Loucy (cell line): Measurements from ENCODE around the gene CABCOCO1.
"Not testable (repeated sequence)": the region's sequence is repeated elsewhere in the genome, so short reads cannot be mapped to it uniquely, and the experiment has no call there.

Experiments used
- H2AFZ ChIP-seq: fragments of 200-600 bp; sonication (generic); 2 replicates; pipeline ENCODE4 v1.6.0; 2016; ENCODE audit warnings: antibody characterized with exemption, mild to moderate bottlenecking, low read length, moderate library complexity
- H3F3A ChIP-seq: fragments of 200-600 bp; 2 replicates; pipeline ENCODE4 v1.6.0; 2016; ENCODE audit warnings: antibody characterized with exemption, low read depth, mild to moderate bottlenecking
- H3K27me3 ChIP-seq: fragments of 200-600 bp; sonication (generic); 2 replicates; pipeline ENCODE4 v1.6.1; 2014; ENCODE audit warnings: low read length, mild to moderate bottlenecking; ENCODE audit not compliant: insufficient read depth, poor library complexity, severe bottlenecking
- H3K36me3 ChIP-seq: fragments of 200-600 bp; sonication (generic); 2 replicates; pipeline ENCODE4 v1.6.1; 2016; ENCODE audit warnings: low read length; ENCODE audit not compliant: insufficient read depth
- H3K4me1 ChIP-seq: fragments of 200-600 bp; sonication (generic); 2 replicates; pipeline ENCODE4 v1.5.1; 2014; ENCODE audit warnings: low read length, mild to moderate bottlenecking; ENCODE audit not compliant: insufficient read depth, poor library complexity, severe bottlenecking
- H3K4me2 ChIP-seq: fragments of 200-600 bp; sonication (generic); 2 replicates; pipeline ENCODE4 v1.6.0; 2014; ENCODE audit warnings: antibody characterized with exemption, low read length, low read depth, mild to moderate bottlenecking; ENCODE audit not compliant: poor library complexity, severe bottlenecking
- H3K4me3 ChIP-seq: fragments of 200-600 bp; sonication (generic); 2 replicates; pipeline ENCODE4 v1.5.1; 2014; ENCODE audit warnings: low read length, mild to moderate bottlenecking, mixed read lengths; ENCODE audit not compliant: poor library complexity, severe bottlenecking
- H3K79me2 ChIP-seq: fragments of 200-600 bp; sonication (generic); 2 replicates; pipeline ENCODE4 v1.6.1; 2014; ENCODE audit warnings: low read length; ENCODE audit not compliant: insufficient read depth
- H3K9ac ChIP-seq: fragments of 200-600 bp; sonication (generic); 2 replicates; pipeline ENCODE4 v1.6.0; 2014; ENCODE audit warnings: mild to moderate bottlenecking, low read depth, low read length, moderate library complexity; ENCODE audit not compliant: poor library complexity, severe bottlenecking
- H3K9me2 ChIP-seq: fragments of 200-600 bp; sonication (generic); replicated peaks from 2 replicates; pipeline ENCODE4 v1.6.1; 2016; ENCODE audit warnings: low read depth, low read length, mixed read lengths
- H3K9me3 ChIP-seq: fragments of 200-600 bp; sonication (generic); 2 replicates; pipeline ENCODE4 v1.6.1; 2014; ENCODE audit warnings: mild to moderate bottlenecking, antibody characterized with exemption, low read length, low read depth; ENCODE audit not compliant: insufficient read depth
- H4K20me1 ChIP-seq: fragments of 200-600 bp; sonication (generic); 2 replicates; pipeline ENCODE4 v1.6.0; 2014; ENCODE audit warnings: antibody characterized with exemption, low read length, mild to moderate bottlenecking; ENCODE audit not compliant: insufficient read depth, poor library complexity, severe bottlenecking
- EZH2phosphoT487 ChIP-seq: fragments of 200-600 bp; IDR thresholded peaks from 2 replicates; pipeline ENCODE4 v1.6.1; 2018; ENCODE audit warnings: antibody characterized with exemption, mild to moderate bottlenecking, moderate library complexity, borderline replicate concordance
- TF ChIP-seq, protein P1 (sequence below): fragments of 200-600 bp; sonication (generic); conservative IDR thresholded peaks from 2 replicates; pipeline ENCODE4 v1.5.1; 2014; ENCODE audit warnings: mild to moderate bottlenecking, antibody characterized with exemption, low read length

The CABCOCO1 gene

DNA sequence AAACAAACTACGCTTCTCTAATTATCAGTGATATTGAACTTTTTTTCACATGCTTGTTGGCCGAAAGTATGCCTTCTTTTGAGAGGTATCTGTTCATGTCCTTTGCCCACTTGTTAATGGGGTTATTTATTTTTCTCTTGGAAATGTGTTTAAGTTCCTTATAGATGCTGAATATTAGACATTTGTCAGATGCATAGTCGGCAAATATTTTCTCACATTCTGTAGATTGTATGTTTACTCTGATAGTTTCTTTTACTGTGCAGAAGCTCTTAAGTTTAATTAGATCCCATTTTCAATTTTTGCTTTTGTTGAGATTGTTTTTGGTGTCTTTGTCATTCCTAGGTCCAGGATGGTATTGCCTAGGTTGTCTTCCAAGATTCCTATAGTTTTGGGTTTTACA, 73.2 kb downstream of the CABCOCO1 start:
- Histone ChIP-seq H3F3A (no peaks in the 10 kb centered on the region; the same call in 1 of the 2 replicates), H3K9me3 (no peaks in the 10 kb centered on the region), H3K4me3 (no peak overlapping the region), H3K9me2 (no peaks in the 10 kb centered on the region), H3K4me2 (no peak overlapping the region), H3K36me3 (no peaks in the 10 kb centered on the region), H3K79me2 (no peaks in the 10 kb centered on the region), H3K9ac (no peak overlapping the region), H2AFZ (no peak overlapping the region), H3K4me1 (peaks cover 23% of the 10 kb centered on the region), H4K20me1 (no peaks in the 10 kb centered on the region), H3K27me3 (no peaks in the 10 kb centered on the region)
- no peak for TF ChIP-seq EZH2phosphoT487
- TF ChIP-seq, protein P1, sequence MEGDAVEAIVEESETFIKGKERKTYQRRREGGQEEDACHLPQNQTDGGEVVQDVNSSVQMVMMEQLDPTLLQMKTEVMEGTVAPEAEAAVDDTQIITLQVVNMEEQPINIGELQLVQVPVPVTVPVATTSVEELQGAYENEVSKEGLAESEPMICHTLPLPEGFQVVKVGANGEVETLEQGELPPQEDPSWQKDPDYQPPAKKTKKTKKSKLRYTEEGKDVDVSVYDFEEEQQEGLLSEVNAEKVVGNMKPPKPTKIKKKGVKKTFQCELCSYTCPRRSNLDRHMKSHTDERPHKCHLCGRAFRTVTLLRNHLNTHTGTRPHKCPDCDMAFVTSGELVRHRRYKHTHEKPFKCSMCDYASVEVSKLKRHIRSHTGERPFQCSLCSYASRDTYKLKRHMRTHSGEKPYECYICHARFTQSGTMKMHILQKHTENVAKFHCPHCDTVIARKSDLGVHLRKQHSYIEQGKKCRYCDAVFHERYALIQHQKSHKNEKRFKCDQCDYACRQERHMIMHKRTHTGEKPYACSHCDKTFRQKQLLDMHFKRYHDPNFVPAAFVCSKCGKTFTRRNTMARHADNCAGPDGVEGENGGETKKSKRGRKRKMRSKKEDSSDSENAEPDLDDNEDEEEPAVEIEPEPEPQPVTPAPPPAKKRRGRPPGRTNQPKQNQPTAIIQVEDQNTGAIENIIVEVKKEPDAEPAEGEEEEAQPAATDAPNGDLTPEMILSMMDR = no peak

DNA sequence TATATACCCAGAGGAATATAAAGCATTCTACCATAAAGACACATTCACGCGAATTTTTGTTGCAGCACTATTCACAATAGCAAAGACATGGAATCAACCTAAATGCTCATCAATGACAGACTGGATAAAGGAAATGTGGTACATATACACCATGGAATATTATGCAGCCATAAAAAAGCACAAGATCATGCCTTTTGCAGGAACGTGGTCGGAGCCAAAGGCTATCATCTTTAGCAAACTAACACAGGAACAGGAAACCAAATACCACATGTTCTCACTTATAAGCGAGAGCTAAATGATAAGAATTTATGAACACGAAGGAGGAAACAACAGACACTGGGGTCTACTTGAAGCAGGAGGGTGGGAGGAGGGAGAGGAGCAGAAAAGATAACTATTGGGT, 74.7 kb downstream of the CABCOCO1 start:
- not testable (repeated sequence) for H3F3A ChIP-seq, H3K27me3 ChIP-seq, H4K20me1 ChIP-seq, H3K4me2 ChIP-seq, H2AFZ ChIP-seq, H3K36me3 ChIP-seq, H3K79me2 ChIP-seq, H3K4me3 ChIP-seq, H3K9ac ChIP-seq, H3K9me2 ChIP-seq, H3K9me3 ChIP-seq
- peaks cover 27% of the 10 kb centered on the region for H3K4me1 ChIP-seq

DNA sequence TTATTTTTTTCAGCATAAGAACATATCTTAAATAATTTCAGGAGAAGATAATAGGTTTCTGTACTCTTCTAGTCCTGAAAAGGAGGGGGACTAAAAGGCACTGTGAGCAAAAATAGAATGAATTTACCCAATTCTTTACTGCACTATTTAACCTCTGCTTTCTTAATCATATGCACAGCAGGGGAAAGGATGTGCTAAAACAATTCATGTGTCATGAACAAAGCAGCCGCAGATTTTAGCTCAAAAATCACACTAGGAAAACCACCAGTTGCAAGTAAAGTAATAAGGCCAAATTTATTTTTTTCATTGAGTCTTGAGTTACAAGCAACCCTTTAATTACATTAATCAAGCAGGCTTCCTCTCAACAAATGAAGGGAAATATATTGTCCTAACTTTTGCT, 80.1 kb downstream of the CABCOCO1 start:
- no peak overlapping the region for H3K4me2 ChIP-seq
- no peak for TF ChIP-seq EZH2phosphoT487
- TF ChIP-seq, protein P1 = no peak
- H3K9ac ChIP-seq = no peak overlapping the region
- H2AFZ ChIP-seq = no peak overlapping the region
- H3K27me3 ChIP-seq = no peaks in the 10 kb centered on the region
- H4K20me1 ChIP-seq = no peaks in the 10 kb centered on the region
- H3K4me3 ChIP-seq = no peak overlapping the region
- H3F3A ChIP-seq = no peaks in the 10 kb centered on the region
- no peaks in the 10 kb centered on the region for H3K36me3 ChIP-seq
- peaks cover 25% of the 10 kb centered on the region for H3K4me1 ChIP-seq
- H3K9me2 ChIP-seq = no peaks in the 10 kb centered on the region
- peaks cover 6% of the 10 kb centered on the region; the same call in 1 of the 2 replicates for H3K9me3 ChIP-seq
- H3K79me2 ChIP-seq = no peaks in the 10 kb centered on the region

DNA sequence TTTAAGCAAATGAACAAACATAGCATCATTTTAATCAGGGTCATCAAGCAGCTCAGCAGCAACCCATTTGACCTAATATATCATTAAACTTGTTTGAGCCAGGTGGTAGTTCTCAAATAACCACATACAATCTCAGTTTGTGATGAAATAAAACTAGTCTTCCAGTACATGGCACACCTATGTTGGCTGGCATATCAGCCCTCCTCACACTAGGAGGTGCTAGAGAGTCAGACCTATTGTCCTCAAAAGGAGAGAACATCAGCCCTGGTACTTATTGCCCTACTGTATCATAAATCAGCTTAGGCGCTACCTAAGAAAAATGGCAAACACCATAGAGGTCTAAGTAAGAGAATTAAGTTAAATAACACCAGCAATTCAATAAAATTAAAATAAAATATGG, 81.7 kb downstream of the CABCOCO1 start:
- Histone ChIP-seq H3F3A (no peaks in the 10 kb centered on the region), H3K9ac (no peak overlapping the region), H3K27me3 (no peaks in the 10 kb centered on the region), H3K4me1 (peaks cover 35% of the 10 kb centered on the region), H3K9me2 (no peaks in the 10 kb centered on the region), H3K4me3 (no peak overlapping the region), H3K9me3 (peaks cover 6% of the 10 kb centered on the region; the same call in 1 of the 2 replicates), H4K20me1 (no peaks in the 10 kb centered on the region), H3K4me2 (no peak overlapping the region), H3K79me2 (no peaks in the 10 kb centered on the region), H2AFZ (no peak overlapping the region), H3K36me3 (no peaks in the 10 kb centered on the region)
- TF ChIP-seq, protein P1 = peak; percentile 63
- no peak for TF ChIP-seq EZH2phosphoT487
